Measurements from ENCODE around the gene CSPG4.
"Not testable (repeated sequence)": the region's sequence is repeated elsewhere in the genome, so short reads cannot be mapped to it uniquely, and the experiment has no call there.

CSPG4 gene, protein sequence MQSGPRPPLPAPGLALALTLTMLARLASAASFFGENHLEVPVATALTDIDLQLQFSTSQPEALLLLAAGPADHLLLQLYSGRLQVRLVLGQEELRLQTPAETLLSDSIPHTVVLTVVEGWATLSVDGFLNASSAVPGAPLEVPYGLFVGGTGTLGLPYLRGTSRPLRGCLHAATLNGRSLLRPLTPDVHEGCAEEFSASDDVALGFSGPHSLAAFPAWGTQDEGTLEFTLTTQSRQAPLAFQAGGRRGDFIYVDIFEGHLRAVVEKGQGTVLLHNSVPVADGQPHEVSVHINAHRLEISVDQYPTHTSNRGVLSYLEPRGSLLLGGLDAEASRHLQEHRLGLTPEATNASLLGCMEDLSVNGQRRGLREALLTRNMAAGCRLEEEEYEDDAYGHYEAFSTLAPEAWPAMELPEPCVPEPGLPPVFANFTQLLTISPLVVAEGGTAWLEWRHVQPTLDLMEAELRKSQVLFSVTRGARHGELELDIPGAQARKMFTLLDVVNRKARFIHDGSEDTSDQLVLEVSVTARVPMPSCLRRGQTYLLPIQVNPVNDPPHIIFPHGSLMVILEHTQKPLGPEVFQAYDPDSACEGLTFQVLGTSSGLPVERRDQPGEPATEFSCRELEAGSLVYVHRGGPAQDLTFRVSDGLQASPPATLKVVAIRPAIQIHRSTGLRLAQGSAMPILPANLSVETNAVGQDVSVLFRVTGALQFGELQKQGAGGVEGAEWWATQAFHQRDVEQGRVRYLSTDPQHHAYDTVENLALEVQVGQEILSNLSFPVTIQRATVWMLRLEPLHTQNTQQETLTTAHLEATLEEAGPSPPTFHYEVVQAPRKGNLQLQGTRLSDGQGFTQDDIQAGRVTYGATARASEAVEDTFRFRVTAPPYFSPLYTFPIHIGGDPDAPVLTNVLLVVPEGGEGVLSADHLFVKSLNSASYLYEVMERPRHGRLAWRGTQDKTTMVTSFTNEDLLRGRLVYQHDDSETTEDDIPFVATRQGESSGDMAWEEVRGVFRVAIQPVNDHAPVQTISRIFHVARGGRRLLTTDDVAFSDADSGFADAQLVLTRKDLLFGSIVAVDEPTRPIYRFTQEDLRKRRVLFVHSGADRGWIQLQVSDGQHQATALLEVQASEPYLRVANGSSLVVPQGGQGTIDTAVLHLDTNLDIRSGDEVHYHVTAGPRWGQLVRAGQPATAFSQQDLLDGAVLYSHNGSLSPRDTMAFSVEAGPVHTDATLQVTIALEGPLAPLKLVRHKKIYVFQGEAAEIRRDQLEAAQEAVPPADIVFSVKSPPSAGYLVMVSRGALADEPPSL (N-terminal part only)

DNA sequence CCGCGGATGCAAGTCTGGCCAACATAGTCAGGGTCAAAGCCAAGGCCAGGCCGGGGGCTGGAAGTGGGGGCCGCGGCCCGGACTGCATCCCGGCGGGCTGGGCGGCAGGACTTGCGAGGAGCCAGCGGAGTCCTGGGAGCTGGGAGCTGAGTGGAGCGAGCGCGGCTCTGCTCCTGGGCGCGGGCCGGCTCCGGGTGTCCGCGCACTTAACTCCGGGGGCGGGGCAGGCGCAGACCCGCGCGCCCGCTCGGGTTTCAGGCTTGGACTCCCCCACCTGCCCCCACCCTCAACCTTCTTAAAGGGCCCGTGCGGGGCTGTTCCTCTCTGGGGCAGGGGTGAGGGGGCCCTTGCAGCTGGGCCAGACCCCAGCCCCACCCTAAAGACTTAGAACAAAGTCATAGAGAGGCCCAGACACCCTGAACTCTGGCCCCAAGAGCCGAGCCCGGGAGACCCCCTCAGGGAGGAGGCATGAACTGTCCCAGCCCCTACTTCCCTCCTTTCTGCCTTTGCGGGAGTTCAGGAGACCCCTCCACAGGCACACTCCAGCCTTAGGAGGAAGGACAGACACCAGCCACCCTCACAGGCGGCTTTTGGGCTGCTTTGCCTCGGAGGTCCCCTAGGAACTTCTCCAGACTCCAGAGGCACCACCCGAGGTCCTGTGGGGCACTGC lies at the start of gene CSPG4:
CSPG4 (minus strand) TSS at position 181 of the 670 bp plus-strand sequence; CDS start at position 88, 93 bp downstream.
- DNase-seq (ENCODE audit: low read depth): peak; percentile 71

DNA sequence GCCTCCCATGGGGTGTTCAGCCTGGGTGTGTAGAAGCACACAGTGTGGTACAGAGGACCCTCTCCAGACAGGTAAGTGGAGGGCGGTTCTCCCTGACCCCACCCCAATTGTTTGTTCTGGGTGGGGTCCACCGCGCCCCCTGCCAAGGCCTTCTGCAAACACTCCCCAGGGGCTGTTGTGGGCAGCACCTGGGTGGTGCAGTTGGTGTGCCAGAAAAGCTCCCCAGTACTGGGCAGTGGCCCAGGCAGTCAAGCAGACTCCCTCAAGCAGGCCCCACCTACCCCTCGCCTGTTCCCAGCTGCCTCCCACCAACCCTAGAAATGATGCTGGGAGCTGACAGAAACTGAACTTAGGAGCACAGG lies 49.7 kb upstream of the CSPG4 start:
- DNase-seq (ENCODE audit: low read depth): not testable (repeated sequence)

DNA sequence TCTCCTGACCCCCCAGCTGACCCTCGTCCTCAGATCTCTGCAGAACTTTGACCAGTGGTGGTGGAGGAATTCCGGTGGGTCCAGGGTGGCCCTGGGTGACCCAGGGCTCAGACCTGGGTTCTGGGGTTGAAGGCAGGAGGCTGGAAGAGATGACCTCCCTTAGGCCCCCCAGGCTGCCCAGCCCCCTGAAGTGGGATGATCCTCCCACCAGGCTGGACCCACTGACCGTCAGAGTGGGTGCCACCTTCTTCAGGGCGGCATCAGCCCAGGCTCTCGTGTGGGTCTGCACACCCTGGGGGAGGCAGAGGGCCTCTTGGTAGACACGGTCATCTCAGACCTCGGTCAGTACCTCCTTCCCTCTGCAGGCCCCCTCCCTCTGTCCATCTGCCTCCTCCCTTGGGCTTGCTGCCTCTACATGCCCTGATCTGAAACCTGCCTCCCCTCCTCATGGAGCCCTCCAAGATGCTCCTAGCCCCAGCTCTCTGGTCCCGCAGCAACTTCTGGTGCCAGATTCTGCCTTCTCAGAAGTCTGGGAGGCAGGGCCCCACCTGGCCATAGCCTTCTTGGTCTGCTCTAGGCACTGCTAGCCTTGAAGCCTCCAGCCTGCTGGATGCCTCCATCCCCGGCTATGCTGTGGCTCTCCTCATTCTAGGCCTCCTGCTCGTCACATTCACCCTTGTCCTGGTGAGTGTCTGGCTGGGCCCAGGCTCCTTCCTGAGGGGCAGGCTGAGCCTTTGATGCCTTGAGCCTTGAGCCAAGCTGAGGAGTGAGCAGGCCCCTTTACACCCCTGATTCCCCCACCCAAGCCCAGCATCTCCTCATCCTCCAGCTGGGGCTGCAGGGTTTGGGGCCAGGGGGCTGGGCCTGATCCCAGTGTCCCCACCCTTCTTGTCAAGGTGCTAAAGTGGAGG lies 49.1 kb upstream of the CSPG4 start:
- no peak for DNase-seq (ENCODE audit: low read depth)

DNA sequence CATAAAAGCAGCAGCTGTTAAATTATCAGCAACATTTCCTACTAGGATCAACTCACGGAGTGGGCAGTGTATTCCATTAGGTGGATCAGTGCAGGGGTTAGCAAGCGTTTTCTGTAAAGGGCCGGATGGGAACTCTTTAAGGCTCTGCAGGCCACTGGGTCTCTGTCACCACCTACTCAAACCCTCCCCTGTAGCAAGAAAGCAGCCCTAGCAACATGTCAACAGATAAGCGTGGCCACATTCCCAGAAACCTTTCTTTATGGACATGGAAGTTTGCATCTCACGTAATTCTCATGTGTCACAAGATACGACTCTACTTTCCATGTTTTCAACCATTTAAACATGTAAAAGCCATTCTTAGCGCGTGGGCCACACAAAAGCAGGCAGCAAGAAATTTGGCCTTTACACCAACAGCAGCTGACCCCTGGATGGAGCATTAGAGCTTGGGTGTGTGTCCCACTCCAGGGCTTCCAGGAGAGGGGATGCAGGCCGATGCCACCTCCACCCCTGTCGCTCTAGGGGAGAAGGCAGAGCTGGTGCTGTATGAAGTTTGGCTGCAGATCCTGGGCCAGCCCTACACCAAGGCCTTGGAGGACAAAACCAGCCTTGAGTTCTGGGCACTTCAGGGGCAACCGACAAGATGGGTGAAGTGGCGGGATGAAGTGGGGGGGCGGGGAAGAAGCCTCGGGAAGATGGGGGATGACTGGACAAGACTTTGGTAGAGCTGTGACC lies 48.2 kb upstream of the CSPG4 start:
- DNase-seq (ENCODE audit: low read depth): no peak

DNA sequence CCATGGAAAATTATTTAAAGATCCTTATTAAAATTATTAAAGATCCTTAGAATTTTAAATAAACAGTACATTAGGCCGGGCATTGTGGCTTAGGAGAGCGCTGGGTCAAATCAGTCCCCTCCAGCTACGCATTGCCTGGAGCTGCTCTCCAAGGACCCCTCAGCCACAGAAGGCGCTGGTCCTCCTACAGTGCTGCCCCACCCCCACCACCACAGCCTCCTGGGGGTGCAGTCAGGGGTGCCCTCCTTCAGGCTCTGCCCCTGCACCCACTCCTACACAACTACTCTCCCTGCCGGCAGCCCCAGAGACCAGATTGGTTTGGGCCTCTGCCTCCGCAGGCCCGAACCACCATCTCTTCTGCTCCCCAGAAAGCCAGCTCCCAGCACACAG lies 47.5 kb upstream of the CSPG4 start:
- DNase-seq (ENCODE audit: low read depth): not testable (repeated sequence)

DNA sequence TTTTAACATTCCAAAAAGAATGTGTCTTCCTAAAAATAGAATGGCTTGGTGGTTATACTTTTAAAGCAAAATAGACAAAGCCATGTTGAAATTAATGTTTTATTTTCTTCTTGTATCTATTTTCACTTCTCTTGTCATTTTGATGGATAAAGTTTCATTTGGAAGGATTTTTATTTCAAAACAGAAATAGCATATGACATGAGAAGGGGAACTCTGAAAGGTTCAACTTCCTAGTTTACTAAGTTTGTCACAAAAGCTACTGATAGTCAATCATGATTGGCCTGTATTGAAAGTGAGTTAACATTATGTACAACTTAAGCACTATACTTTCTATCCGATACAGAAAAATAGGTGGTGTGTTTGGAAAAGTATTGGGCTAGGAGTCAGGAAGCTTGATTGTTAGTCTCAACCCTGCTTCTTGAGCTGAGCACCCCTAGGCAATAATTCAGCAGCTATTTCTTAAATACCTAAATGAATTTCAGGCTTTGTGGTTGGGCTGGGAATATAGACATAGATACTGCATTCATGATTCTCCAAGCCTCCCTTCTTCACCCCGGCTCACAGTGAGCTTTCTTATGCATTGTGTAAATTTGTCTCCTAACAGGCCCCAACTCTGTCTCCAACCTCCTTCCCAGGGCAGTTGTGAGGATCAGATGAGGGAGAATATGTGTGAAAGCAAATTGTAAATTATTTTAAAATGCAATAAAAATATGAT lies 46.9 kb upstream of the CSPG4 start:
- DNase-seq (ENCODE audit: low read depth): no peak

DNA sequence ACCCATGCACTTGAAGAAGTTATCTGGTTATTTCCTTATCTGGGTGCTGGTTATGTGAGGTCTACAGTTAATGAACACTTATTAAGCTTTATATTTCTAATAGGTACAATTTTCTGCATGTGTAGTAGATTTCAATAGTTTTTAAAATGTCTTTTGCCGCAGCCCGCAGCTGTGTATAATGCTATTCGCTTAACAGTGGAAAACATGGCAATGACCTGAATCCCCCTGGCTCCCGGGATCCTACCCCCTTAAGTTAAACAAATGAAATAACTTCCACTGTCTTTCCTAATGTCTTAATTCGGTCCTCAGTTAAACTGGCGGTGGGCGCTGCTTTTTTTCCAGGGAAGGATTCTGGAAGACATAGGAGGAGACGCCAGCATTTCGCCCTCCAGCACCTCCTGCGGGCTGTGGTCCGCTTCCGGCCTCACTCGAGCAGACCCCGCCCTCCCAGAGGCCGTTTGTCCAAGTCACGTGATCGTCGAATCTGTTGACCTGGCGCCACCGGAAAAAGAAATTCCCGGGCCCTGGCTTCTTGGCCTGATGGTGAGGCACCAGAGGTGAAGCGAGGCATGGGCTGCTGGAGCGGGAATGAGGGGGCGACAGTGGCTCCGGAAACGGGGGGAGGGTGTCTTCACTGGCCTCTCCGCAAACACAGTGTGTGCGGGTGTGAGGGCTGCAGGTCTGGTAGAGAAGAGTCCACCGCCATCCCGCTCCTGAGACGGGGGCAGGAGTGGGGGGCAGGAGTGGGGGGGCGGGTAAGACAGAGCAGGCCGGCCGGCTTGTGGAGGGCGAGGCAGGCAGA lies 45.6 kb upstream of the CSPG4 start:
- peak; percentile 75 for DNase-seq (ENCODE audit: low read depth)

DNA sequence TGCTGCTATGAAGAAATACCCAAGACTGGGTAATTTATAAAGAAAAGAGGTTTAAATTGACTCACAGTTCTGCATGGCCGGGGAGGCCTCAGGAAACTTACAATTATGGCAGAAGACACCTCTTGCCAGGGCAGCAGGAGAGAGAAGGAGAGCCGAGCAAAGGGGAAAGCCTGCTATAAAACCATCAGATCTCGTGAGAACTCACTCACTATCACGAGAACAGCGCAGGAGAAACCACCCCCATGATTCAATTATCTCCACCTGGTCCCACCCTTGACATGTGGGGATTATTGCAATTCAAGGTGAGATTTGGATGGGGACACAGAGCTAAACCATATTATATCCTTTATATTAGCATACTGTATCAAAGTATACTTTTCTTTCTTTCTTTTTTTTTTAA lies 42.2 kb upstream of the CSPG4 start:
- DNase-seq (ENCODE audit: low read depth): not testable (repeated sequence)

DNA sequence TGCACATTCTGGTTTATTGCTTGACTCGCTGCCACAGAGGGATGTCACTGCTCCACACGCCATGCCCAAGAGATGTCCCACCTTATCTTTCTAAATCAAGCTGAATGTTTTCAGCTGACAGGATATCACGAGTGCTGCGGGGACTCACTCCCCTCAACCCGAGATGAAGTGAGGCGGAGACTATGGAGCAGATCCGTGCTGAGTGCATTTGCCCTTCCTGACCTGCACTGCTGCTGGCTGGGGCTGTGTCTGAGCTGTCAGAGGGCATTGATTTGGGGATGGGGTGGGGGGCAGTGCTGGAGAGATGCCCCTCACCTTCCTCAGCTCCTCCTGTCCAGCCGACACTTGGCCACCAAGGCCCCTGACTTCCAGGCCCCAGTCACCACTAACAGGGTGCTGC lies 40.5 kb upstream of the CSPG4 start:
- no peak for DNase-seq (ENCODE audit: low read depth)

DNA sequence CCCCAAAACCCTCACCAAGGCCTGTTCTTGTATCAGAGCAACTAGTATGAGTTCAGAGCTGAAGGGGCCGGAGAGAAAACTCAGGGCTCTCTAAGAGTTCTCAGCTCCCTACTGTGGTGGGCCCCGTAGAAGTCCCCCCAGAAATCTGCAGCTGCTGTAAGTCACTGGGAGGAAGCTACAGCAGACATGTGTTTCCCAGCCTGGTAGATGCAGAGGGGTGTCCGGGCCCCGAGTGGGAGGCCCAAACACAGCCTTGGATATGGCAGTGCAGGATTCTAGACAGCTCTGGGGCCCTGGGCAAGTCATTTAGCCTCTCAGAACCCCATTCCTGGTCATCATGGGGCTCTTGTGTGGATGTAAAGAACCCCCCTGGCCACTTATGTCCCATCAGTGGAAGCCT lies 39.2 kb upstream of the CSPG4 start:
- no peak for DNase-seq (ENCODE audit: low read depth)

DNA sequence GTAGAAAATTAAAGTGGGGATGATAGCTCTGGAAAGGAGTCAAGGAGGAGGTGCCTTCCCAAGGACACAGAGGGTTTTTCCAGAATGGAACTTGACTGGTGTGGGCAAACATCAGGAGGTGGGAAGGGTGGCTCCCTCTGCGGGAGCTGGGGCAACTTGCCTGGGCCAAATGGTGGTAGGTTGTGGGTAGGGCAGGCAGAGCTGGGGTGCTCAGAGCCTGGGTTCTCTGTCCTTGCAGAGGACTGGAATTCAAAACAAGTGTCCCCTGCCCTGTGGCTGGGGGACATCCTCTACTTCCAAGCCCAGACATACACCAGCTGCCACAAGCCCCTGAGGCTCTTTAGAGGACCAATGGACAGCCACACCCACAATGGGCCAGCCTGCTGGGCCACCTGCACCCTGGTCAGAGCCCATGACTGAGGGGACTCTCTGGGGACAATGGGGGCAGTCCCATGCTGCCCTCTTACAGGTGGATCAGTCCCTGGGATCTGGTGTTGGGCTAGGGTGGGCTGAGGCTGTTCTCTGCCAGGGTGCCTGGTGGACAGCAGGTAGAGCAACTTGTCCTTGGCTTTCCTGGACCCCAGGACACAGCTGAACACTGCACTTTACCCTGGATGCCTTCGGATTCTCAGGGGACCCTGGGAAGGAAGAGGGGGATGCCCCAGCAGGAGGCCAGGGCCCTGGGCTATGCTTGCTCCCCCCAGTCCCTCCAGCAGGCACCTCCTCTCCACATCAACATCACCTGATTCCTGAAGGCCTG lies 38.6 kb upstream of the CSPG4 start:
- DNase-seq (ENCODE audit: low read depth): no peak

DNA sequence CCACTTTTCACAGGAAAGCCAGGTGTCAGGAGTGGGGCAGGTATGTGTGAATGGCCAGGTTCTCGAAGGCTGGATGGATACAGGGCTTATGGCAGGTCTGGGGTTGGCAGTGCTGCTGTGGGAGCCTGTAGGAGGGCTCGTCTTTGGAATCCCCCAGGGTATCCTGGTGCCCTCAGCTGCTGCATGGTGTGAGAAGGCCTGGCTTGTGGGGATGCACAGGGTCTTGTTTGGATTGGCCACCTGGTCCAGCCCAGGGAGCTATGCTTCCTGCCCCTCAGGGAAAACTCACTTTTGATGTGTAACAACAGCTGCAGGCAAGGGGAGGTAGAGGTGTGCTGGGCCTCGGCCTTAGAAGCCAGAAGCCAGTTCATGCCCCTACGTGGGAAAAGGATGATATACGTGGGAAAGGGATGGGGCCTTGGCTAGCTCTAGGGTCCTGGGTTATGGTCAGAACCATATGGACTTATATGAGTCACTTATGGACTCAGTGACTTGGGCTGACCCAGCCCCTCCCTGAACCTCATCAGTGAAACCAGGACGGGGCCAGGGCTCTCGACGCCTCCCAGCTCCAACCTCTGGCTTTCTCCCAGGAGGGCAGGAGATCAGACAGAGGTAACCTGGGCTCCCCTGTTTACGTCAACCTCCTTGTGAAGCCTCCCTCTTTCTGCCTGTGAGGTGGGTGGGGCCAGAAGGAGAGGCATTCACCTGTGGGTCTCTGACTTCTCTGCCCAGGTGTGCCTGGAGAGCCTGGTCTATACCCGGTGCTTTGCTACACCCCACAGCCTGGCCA lies 37.8 kb upstream of the CSPG4 start:
- DNase-seq (ENCODE audit: low read depth): no peak

DNA sequence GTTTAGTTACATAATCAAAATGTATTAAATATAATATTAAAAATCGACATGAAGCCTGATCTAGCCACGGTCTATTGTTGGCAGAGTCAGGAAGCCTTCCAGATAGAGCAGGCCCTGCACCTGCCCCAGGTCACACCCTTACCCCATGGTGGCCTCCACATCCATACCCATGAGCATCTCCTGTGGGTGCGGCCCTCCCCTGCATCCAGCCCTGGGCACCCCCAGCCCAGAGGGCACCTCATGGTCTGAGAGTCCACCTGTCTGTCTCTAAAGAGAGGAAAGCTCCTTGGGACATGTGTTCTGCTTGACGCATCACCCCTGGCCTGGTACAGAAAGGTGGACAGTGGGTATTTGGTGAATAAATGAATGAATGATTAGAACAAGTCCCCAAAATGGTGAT lies 37.2 kb upstream of the CSPG4 start:
- no peak for DNase-seq (ENCODE audit: low read depth)

DNA sequence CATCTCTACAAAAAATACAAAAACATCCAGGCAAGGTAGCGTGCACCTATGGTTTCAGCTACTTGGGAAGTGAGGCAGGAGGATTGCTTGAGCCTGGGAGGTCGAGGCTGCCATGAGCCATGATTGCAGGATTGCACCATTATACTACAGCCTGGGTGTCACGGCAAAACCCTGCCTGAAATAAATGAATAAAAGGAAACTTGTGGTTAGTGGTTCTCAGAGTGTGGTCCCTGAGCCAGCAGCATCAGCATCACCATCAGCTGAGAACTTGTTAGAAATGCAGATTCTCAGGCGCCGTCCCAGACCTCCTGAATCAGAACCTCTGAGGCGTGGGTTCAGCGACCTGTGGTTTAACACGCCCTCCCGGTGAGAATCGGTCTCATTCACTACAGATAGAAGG lies 36.2 kb upstream of the CSPG4 start:
- not testable (repeated sequence) for DNase-seq (ENCODE audit: low read depth)

DNA sequence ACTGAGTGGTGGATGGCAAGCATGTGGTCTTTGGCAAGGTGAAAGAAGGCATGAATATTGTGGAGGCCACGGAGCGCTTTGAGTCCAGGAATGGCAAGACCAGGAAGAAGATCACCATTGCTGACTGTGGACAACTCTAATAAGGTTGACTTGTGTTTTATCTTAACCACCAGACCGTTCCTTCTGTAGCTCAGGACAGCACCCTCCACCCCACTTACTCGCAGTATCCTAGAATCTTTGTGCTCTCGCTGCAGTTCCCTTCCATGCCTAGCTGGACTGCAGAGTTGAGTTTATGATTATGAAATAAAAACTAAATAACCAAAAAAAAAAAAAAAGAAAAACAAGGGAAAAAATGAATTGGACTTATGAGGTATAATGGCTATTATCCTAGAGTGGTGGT lies 34.5 kb upstream of the CSPG4 start:
- DNase-seq (ENCODE audit: low read depth): not testable (repeated sequence)

DNA sequence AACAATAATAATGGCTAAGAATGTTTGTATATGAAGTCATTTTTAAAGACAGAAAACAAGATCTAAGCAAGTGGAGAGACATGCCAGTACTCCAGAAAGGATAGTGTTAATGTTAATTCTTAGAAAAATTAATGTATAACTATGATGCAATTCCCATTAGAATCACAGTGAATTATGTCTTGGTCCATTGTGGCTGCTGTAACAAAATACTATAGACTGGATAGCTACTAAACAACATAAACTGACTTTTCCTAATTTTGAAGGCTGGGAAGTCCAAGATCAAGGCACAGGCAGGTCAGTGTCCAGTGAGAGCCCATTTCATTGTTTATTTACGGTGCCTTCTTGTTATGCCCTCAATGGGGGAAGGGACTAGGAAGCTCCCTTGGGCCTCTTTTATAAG lies 32.7 kb upstream of the CSPG4 start:
- no peak for DNase-seq (ENCODE audit: low read depth)

DNA sequence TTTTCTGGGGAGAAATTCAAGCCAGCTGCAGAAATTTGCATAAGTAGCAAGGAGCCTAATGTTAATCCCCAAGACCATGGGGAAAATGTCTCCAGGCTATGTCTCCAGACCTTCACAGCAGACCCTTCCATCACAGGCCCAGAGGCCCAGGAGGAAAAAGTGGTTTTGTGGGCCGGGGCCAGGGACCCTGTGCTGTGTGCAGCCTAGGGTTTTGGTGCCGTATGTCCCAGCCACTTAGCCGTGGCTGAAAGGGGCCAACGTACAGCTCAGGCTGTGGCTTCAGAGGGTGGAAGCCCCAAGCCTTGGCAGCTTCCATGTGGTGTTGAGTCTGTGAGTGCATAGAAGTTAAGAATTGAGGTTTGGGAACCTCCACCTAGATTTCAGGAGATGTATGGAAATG lies 29.7 kb upstream of the CSPG4 start:
- not testable (repeated sequence) for DNase-seq (ENCODE audit: low read depth)

All from iris pigment epithelial cell (primary cell).